PFSK-1 (cell line): ENCODE data around the gene CYB5R3.

Source experiments
- FOXP2 ChIP-seq: optimal IDR thresholded peaks from 2 replicates; pipeline ENCODE3; 2011; ENCODE audit warnings: borderline replicate concordance, control low read depth, inconsistent platforms; ENCODE audit not compliant: insufficient read depth; ENCODE audit errors: extremely low read length, extremely low read depth
- POLR2AphosphoS5 ChIP-seq: IDR thresholded peaks from 2 replicates; pipeline ENCODE4 v1.6.1; 2012; ENCODE audit warnings: low read depth, mild to moderate bottlenecking, control low read depth, low read length, moderate library complexity
- SIN3A ChIP-seq: IDR thresholded peaks from 2 replicates; pipeline ENCODE4 v1.6.1; 2012; ENCODE audit warnings: mild to moderate bottlenecking, low read length, moderate library complexity, borderline replicate concordance; ENCODE audit not compliant: insufficient read depth
- TF ChIP-seq, protein P1 (sequence below), 2 experiments: IDR thresholded peaks; 2 replicates each; pipeline versions ENCODE4 v1.6.1 to v1.8.0; 2011 to 2012; ENCODE audit warnings: low read depth in 2 of 2, low read length in 2 of 2, control low read depth in 1 of 2, inconsistent platforms in 1 of 2, mild to moderate bottlenecking in 1 of 2, moderate library complexity in 1 of 2; ENCODE audit not compliant: insufficient read depth in 1 of 2

DNA sequence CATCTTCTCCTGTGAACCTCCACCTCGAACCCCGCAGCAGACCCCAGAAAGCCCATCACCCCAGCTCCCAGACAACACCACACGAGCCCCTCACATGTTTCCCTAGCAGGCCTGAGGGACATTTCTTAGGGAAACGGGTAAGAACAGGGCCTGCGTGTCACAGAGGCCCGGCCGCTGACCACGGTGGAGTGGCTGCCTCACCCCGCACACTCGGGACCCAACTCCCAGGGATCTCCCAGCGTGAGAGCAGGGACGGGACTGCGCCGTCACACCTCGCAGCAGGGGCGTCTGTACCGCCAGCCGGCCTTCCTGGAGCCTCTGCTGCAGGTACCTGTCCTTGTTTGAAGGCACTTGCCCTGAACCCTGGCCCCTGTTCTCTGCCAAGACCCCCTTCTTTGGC, 19.0 kb downstream of the CYB5R3 start:
- TF ChIP-seq FOXP2: no peak
- TF ChIP-seq, protein P1, sequence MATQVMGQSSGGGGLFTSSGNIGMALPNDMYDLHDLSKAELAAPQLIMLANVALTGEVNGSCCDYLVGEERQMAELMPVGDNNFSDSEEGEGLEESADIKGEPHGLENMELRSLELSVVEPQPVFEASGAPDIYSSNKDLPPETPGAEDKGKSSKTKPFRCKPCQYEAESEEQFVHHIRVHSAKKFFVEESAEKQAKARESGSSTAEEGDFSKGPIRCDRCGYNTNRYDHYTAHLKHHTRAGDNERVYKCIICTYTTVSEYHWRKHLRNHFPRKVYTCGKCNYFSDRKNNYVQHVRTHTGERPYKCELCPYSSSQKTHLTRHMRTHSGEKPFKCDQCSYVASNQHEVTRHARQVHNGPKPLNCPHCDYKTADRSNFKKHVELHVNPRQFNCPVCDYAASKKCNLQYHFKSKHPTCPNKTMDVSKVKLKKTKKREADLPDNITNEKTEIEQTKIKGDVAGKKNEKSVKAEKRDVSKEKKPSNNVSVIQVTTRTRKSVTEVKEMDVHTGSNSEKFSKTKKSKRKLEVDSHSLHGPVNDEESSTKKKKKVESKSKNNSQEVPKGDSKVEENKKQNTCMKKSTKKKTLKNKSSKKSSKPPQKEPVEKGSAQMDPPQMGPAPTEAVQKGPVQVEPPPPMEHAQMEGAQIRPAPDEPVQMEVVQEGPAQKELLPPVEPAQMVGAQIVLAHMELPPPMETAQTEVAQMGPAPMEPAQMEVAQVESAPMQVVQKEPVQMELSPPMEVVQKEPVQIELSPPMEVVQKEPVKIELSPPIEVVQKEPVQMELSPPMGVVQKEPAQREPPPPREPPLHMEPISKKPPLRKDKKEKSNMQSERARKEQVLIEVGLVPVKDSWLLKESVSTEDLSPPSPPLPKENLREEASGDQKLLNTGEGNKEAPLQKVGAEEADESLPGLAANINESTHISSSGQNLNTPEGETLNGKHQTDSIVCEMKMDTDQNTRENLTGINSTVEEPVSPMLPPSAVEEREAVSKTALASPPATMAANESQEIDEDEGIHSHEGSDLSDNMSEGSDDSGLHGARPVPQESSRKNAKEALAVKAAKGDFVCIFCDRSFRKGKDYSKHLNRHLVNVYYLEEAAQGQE (IDR thresholded peaks at IDR 0.05; ENCODE audit: insufficient read depth in 1 of 2, low read depth in 2 of 2, low read length in 2 of 2): no peak
- no peak for TF ChIP-seq POLR2AphosphoS5
- no peak for TF ChIP-seq SIN3A
